HG03565 (cell line): ENCODE results near the gene NDUFA13.
"Not testable (repeated sequence)": the region's sequence is repeated elsewhere in the genome, so short reads cannot be mapped to it uniquely, and the experiment has no call there.

Source experiments
- ATAC-seq: cut with Tn5 transposase; IDR thresholded peaks from one replicate; pipeline ENCODE4 v1.9.1; 2021; ENCODE audit warnings: mild to moderate bottlenecking, moderate library complexity; ENCODE audit not compliant: unreplicated experiment

NDUFA13 gene

DNA sequence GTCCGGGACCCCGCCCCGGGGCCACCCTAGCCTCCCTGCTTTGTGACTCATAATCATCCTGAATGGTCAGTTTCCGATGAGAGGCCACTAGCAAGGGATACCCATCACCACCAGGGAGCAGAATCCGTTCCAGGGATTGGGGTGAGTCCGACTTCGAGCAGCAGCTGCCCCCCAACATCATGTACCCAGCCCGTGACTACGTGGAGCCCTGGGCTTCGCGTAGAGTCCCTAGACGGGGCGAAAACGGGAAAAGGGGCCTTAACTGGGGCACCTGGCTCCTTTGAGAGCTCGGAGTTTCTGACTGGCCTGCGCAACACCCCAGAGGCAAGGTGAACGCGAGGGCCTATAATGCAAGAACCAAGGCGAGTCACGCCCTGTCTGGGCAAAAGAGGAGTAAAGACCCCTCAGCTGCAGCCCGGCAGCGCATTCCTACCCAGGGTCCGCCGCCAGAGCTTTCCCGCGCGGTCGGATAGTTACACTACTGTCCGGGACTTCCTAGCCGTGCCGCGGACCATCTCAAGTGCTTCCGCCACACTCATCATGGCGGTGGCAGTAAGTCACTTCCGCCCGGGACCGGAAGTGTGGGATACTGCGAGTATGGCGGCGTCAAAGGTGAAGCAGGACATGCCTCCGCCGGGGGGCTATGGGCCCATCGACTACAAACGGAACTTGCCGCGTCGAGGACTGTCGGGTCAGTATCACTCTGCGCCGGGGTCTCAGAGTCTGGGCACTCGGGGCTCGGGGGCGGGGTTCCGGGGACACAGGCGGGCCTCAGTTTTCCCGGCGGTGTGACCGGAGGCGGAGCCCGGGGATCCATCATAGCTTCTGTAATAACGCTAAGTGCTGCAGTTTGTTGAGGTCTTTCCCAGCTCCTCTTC, at the start of gene NDUFA13:
TSS of gene NDUFA13 (plus strand) at position 584 of the 878 bp plus-strand sequence. CDS start at position 598, 14 bp downstream.
- ATAC-seq, result peak; percentile 95

DNA sequence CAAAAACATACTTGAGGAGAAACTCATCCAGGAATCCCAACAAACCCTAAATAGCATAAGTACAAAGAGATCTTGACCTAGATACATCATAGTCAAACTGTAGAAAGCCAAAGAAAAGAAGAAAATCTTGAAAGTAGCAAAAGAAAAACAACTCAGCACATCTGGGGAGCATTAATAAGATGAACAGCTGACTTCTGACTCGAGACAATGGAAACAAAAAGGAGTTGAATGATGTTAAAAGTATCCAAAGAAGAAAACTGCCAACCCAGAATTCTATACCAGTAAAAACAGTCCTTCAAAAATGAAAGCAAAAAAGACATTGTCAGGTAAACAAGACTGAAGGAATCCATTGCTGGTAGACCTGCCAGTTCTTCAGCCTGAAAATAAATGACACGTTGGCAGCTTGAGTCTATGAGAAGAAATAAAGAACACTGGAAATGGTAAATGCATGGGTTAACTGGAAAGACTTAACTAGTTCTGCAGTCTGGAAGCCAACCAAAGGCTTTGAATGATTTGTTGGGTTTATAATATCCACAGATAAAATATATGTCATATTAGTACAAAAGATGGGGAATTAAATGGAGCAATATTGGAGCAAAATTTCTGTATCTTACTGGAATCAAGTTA, 47.5 kb upstream of the NDUFA13 start:
- ATAC-seq, result no peak

DNA sequence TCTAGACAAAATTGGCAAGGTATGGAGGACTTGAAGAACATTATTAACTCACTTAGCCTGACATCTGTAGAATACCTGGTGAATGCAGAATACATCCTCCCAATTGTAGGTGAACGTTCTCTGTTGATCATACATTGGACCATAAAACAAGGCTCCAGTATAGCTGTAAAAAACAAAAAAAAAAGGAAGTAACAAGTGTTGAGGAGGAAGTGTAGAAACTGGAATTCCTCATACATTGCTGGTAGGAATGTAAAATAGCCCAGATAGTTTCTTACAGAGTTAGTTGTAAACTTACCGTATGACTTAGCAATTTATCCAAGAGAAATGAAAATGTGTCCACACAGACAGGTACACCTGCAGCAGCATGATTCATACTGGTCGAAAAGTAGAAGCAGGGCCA, 45.4 kb upstream of the NDUFA13 start:
- ATAC-seq, result no peak

DNA sequence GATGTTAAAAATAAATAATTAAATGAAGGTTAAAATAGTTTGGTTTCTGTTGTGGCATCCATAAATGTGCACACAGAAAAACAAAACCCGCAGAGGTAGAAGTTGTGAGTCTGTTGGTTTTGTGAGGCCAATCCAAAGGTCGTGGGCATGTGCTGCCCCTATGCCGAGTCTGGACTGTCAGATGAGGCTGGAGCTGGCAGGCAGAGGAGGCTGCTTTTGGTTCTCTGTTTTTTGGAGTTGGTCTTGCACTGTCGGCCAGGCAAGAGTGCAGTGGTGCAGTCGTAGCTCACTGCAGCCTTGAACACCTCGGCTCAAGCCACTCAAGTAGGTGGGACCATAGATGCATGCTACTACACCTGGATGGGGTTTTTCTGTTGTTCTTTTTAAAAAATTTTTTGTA, 44.3 kb upstream of the NDUFA13 start:
- ATAC-seq, result no peak

DNA sequence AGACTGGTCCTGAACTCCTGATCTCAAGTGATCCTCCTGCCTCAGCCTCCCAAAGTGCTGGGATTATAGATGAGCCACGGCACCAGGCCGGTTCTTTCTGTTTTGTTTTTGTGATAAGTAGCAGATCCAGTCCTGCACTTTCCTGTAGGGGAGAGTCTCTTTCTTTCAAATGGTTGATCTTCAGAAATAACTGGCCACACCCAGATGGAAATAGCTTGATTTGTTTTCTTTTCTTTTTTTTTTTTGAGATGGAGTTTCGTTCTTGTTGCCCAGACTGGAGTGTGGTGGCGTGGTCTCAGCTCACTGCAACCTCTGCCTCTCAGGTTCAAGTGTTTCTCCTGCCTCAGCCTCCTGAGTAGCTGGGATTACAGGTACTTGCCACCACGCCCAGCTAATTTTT, 43.9 kb upstream of the NDUFA13 start:
- ATAC-seq, result not testable (repeated sequence)

DNA sequence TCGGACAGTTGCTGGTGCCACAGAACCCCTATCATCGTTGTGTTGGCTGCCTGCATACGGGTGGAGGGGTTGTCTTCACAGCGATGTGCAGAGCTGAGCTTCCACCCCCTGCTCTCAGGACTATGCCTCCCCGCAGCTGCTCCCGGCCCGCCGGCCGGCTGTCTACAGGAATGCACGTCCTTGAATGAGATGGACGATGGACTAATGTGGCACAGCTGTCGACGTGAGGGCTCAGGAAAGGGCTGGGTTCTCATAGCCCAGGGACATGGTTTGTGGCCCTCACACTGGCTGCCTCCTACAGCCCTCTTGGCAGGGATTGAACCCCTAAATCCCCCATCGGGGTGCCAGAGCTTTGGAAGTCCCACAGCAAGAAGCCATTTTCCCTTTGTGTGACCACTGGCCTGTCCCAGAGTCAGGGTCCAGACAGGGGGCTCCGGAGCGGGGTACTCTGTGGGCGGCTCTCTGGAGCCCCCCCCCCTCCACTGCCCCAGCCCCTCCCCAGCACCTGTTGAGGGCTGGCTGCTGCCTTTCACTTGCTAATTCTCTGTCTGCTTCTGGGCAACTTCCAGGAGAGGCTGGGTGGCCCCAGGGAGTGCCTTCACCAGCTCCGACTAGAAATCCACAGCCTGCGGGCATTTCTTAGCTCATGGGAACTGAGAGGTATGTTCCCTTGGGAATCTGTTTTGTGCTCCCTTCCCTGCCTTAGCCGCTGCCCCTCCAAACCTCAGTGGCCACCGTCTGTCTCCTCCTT, 40.8 kb upstream of the NDUFA13 start:
- no peak for ATAC-seq

DNA sequence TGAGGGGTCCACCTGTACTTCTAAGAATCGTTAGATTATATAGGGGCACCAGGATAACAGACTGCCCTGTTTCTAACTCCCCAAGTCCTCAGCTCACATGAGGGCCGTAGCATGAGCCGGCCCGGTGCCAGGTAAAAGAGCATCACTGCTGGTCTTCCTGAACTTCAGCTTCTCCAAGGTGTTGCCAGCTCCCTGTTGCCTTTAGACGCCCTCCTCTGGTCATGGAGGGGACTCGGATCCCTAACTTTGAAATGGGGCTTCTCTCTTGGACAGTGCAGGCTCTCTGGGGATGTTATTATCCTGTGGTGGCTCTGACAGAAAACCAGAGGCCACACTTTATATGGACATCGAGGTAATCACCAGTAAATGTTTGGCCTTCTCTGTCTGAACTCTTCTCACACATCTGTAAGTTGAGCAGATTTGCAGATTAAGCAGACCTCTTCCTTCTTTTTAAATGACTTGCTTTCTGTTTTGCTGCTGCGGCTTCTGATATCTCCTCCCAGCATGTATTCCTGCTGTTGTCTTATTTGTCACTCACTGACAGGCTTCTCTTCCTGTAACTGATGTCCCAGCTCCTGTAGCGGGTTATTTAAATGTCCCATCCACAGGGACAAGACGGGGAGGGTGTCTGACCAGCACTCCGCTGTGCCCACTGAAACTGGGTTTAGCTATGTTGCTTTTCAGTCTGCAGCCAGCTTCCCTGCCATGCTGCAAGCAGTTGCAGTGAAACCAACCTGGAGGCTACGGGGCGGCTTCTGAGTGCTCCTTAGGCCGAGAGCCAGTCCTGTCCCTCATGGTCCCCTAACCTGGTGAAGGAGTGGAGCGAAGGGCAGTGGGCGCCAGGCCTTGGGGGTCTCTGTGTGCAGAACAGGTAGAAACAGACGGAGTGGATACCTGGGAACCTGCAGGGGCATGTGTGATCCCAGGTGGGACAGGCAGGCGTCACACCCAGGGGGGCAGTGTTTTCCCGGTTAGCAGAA, 39.9 kb upstream of the NDUFA13 start:
- no peak for ATAC-seq

DNA sequence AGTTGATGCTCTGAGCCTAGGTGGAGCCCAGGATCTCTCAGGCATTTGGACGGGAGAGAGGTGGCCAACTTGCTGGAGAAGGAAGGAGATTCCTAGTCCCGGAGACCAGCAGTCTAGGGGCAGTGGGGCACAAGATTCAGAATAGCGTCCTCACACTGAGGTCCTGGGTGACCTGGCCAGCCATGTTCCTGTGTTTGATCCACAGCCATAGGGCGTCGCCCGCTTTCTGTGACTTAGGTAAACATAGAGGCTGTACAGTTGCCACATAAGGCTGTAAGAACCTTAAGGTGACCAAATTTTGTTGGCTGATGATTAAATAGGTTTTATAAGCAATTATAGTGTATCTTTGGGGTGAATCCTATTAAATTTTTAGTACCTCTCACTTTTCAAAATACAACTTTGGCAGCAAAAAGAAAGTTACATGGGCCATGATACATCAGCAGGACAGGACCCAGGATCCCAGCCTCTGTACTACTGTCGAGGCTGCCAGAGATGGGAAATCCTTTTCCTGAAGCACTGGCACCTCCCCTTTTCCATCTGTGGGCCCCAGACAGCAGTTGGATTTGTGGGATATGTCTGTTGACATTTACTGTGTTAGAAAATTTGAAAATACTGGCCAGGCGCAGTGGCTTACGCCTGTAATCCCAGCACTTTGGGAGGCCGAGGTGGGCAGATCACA, 38.2 kb upstream of the NDUFA13 start:
- ATAC-seq, result no peak

DNA sequence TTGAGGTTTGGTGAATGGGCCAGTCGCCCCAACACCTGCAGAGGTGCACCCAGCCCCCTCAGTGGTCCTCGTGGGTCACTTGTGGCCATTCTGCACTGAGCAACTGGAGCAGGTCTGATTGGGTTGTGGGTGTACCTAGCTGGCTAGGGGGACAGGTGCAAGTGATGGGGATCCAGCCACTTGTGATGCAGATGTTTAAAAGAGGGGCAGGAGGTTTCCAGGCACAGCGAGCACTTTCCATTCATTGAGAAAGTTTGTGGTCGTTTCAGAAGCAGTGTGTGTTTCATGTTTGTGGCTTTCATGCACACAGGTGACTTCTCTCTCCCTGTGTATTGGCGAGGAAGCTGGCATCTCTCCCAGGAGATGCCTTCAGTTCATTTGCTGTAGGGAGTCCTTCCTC, 35.3 kb upstream of the NDUFA13 start:
- ATAC-seq, result no peak

DNA sequence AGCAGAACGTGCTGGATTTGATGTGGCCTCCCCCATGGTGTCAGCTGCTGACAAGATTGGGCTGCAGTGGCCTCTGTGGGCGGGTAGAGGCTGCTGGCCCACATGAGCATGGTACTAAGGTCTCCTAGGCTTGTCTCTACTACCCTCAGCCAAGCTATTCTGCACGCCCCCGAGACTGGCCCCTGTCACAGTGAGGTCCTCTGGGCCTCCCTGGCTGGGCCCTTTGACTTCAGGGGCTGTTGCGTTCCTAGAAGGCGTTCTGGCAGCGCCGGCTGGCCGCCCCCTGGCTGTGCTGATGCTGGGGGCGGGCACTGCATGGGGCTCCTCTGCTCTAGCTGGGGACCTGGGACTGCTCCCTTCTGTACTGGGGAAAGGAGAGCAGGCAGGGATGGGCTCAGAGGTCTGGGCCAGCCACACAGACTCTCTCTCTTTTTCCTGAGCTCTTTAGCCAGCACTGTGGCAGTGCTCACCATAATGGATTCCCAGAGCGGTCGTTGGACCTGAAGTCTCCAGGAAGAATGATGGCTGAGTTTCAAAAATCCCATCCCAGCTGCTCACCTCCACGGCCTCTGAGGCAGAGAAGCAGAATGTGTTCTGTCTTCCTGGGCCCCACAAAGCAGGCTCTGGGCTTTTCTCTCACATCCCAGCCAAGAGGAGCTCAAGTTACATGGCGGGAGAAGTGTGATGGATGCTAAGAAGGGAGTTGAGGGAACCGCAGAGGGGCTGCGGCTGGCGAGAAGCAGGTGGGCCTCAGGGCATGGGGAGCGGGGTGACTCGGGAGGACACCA, 33.0 kb upstream of the NDUFA13 start:
- no peak for ATAC-seq

DNA sequence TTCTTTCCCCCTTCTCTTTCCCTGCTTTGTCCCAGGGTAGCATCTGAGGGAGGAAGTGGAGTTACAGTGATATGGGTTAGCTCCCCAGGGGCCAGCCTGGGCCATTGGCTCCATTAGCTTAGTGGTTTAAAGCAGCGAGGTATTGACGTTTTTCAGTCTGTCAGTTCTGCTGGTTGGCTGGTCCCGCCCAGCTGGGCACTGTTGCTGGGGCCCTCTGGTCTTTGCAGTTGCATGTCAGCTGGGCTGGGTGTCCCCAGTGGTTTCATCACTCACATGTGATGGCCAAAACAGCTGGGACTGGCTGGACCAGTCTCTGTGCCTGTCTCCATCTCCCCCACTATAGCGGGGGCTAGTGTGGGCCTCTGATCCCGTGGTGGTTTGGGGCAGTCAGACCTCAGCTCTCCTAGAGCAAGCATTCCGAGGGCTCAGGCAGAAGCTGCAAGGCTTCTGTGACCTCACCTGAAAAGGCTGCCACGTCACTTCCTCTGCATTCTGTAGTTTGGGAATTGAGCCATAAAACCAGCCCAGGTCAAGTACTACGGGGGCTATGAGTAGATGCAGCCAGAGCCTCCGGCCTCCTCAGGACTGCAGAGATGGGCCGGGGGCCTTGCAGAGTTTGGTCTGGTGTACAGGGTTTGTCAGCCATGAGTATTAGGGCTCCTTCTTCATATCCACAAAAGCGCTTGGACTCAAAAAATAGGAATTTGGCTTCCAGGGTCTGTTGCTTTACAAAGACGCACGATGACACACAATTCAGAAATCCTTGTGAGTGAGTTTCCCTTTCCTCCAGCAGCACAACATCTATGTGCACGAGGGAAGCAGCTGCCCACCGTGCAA, 30.6 kb upstream of the NDUFA13 start:
- no peak for ATAC-seq

DNA sequence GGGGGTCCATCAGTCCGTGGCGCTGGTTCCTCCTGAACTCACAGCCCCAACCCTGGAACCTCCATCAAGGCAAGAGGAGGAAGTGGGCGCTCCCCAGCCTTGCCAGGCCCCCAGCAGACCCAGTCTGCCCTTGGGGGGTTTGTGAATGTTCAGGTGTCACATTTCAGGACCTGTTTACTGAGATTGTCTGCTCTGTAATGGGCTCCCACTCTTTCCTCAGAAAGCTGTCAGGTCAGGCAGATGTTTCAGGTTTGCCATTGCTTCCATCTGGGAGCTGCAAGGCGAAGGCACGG, 30.1 kb upstream of the NDUFA13 start:
- no peak for ATAC-seq

DNA sequence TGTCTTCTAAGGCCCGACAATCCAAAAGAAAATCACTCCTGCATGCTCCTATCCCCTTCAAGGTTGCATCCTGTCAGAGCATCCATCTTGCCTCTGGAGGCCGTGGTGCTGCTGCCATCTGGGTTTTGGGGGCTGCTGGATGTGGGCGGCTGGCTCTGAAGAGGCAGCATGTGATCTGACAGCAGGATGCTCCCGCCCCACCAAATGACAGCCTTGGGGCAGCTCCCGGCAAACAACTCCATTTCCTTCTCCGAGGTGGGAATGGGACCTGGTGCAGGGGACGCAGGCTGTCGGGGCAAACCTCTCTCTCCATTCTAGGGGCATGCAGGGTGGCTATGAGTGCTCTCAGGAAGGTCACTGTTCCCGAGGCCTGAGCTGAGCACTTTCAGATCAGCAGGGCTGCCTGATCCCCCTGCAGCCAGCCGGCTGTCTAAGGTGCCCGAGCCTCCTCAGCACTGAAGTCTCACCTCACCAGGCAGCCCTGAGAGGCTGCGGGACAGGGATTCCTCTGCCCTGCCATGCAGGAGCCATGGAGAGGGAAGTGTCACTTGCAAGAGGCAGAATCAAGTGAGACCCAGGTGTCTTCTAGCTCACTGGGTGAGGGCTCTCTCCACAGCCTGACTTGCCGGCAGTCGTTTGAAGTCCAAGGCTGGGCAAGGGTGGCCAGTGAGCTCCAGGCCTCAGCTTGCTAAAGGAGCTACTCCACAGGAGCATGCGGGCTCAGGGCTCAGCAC, 29.5 kb upstream of the NDUFA13 start:
- no peak for ATAC-seq

DNA sequence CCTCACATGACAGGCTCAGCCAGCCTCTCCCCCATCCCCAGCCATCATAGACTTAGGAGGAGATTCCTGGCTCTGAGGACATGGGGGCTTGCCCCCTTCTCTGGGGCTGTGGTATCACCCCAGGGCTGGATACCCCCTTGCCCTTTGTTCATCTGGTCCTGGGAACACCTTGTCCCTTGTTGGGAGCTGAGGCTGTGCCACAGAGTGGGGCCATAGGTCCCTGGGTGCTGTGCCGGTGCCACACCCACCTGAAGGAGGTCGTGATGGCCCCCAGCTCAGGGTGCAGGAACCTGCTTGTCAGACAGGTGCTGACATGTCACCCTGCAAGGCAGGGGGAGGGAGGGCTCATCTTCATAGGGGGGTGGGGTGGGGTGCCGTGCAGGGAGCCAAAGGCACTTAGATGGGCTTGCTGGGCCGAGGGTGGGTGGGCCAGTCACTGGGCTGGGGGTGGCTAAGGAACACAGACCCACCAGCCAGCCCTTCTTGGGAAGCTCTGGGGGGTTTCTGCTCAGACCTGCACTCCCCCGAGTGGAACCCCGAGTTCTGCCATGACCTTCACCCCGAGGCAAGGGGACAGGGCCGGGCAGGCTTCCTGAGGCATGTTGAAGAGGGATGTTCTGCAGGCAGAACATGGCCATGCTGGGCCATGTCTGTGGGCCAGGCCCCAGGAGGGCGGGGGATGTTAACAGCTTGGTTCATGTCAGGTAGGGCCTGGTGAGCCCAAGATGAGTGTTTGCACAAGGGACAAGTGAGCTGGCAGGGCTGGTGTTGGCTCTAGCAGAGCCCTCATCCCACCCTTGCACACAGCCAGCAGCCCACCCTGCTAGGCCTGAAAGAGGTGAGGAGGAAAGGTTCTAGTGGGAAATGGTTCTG, 28.7 kb upstream of the NDUFA13 start:
- no peak for ATAC-seq

DNA sequence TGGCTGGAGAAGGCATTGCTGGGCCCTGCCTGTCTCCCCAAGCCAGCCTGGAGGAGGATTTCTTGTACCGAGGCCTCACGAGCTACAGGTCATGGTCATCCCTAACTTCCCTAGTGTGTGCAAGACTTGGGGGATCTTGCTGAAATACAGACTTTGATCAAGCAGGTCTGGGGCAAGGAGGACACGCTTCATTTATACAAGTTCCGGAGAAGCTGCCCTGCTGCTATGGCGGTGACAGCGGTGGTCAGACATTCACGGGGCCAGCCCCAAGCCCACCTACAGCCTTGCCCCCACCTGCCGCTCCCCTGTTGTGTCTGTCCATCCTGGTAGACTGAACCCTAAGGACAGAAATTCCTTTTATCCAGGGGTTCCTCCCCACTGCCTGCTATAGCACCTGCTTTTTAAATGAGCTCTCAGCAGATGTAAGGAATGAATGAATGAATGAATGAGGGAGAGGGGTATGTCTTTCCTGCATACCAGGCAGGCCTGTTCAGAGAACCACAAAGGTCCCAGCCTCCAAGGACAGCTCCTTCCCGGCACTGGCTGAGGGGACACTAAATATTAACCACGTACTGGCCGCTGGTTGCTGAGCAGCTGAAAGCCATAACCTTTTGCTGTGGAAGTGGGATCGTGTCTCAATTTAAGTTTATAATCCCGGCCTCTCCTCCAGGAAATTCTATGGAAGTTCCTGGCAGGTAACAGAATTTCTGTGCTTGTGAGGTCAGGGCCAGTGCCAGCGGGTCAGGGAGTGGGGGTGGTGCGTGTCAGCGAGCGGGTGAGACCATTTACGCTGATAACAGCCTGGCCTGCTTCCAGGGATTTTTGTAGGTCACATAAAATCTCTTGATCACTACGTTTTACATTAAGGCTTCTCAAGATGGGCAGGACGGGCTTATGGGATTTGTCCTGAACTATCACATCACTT, 27.8 kb upstream of the NDUFA13 start:
- ATAC-seq, result no peak
